OCI-LY3 (cell line): Measurements from ENCODE around the gene SND1.

ENCODE experiments used
- H2AFZ ChIP-seq: fragments of 200-600, 300-600 bp; shearing (Covaris generic); 2 replicates; pipeline ENCODE4 v1.6.0; 2014; ENCODE audit warnings: antibody characterized with exemption, low read depth, low read length
- H3K27ac ChIP-seq: fragments of 200-600, 300-600 bp; sonication (generic); 2 replicates; pipeline ENCODE4 v1.5.1; 2014; ENCODE audit warnings: mild to moderate bottlenecking, low read length, moderate library complexity, mixed read lengths
- H3K27me3 ChIP-seq: fragments of 200-600, 300-600 bp; sonication (generic); 2 replicates; pipeline ENCODE4 v1.6.1; 2014; ENCODE audit warnings: low read depth, low read length, mixed read lengths
- H3K36me3 ChIP-seq: fragments of 200-600, 300-600 bp; sonication (generic); replicated peaks from 2 replicates; pipeline ENCODE3; 2014; ENCODE audit warnings: low read depth, low read length, mixed read lengths
- H3K4me1 ChIP-seq: fragments of 300-600, 200-600 bp; sonication (generic); 2 replicates; pipeline ENCODE4 v1.6.1; 2014; ENCODE audit warnings: low read length, mixed read lengths
- H3K4me2 ChIP-seq: fragments of 200-600, 300-600 bp; sonication (generic); 2 replicates; pipeline ENCODE4 v1.6.1; 2014; ENCODE audit warnings: low read length, mixed read lengths
- H3K4me3 ChIP-seq: fragments of 300-600, 200-600 bp; sonication (generic); 2 replicates; pipeline ENCODE4 v1.5.1; 2014; ENCODE audit warnings: antibody characterized with exemption, mild to moderate bottlenecking, low read length, moderate library complexity
- H3K79me2 ChIP-seq: fragments of 300-600, 200-600 bp; shearing (Covaris generic); 2 replicates; pipeline ENCODE4 v1.6.1; 2014; ENCODE audit warnings: mild to moderate bottlenecking, low read length, mixed read lengths
- H3K9ac ChIP-seq: fragments of 300-600, 200-600 bp; shearing (Covaris generic); 2 replicates; pipeline ENCODE4 v1.6.0; 2014; ENCODE audit warnings: mild to moderate bottlenecking, low read length, moderate library complexity
- H3K9me3 ChIP-seq: fragments of 200-600, 300-600 bp; shearing (Covaris generic); 2 replicates; pipeline ENCODE4 v1.6.1; 2014; ENCODE audit warnings: low read length, mixed read lengths; ENCODE audit not compliant: insufficient read depth
- H4K20me1 ChIP-seq: fragments of 200-600, 300-600 bp; sonication (generic); 2 replicates; pipeline ENCODE4 v1.6.1; 2016; ENCODE audit warnings: low read length, mixed read lengths; ENCODE audit not compliant: insufficient read depth
- CTCF ChIP-seq: fragments of 200-600, 300-600 bp; sonication (generic); IDR thresholded peaks from 2 replicates; pipeline ENCODE4 v1.5.1; 2014; ENCODE audit warnings: antibody characterized with exemption, low read length, low read depth
- EZH2phosphoT487 ChIP-seq: fragments of 200-600 bp; shearing (Covaris generic); IDR thresholded peaks from 2 replicates; pipeline ENCODE4 v1.6.1; 2018; ENCODE audit warnings: antibody characterized with exemption, mixed run types, low read depth

The SND1 gene

DNA sequence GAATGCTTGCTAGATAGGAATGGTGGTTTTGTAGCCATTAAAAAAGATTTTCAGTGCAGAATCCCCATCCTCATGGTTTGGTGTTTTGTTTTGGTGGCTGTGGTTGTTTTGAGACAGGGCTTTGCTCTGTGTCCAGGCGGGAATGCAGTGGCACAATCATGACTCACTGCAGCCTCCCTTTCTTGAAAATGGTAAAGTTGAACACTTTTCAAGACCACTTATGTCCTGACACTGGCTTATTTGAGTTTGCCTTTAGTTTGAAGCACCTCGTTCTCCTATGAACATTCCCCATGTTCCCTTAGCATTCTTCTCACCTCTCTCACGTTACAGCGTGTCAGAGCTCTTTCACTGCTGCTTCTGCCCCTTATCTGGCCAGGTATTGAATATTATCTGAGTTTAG, 239.2 kb downstream of the SND1 start:
- TF ChIP-seq EZH2phosphoT487 (no peak), CTCF (no peak)
- peaks cover 47% of the 10 kb centered on the region for H4K20me1 ChIP-seq
- H2AFZ ChIP-seq, result no peak overlapping the region
- peaks cover 50% of the 10 kb centered on the region for H3K36me3 ChIP-seq
- no peak overlapping the region for H3K9ac ChIP-seq
- no peak overlapping the region for H3K27ac ChIP-seq
- H3K4me2 ChIP-seq, result no peak overlapping the region
- H3K4me3 ChIP-seq, result no peak overlapping the region
- H3K9me3 ChIP-seq, result no peaks in the 10 kb centered on the region
- peaks cover 36% of the 10 kb centered on the region for H3K79me2 ChIP-seq
- H3K27me3 ChIP-seq, result no peaks in the 10 kb centered on the region
- H3K4me1 ChIP-seq, result peaks cover 8% of the 10 kb centered on the region

DNA sequence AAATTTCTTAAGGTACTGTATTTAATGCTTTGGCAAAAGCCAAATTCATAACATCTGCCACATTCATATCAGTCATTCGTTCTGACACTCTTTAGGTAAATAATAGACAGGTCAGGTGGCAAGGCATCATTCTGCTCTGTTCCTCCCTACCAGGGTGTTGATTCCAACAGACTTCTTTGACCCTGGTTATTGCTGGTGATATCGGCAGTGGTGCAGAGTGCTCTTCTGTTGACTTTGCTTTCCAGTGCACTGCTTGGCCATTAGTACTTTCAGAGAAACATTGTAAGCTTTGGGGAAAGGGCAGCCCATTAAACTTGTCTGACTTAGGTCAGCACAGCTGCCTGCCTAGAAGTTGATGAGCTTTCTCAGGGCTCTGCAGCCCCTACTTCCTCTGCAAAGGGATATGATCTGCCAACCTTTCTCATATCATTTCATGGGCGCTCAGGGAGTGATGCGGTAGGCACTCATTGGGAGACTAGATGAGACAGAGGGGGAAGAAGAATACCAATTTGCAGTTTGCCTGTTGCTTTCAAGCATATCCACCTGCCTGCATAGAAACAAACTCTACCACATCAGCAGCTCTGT, 240.0 kb downstream of the SND1 start:
- H3K4me1 ChIP-seq, result peaks cover 9% of the 10 kb centered on the region
- H3K4me2 ChIP-seq, result no peak overlapping the region
- H3K27ac ChIP-seq, result no peak overlapping the region
- H4K20me1 ChIP-seq, result peaks cover 53% of the 10 kb centered on the region
- no peaks in the 10 kb centered on the region for H3K9me3 ChIP-seq
- H3K9ac ChIP-seq, result no peak overlapping the region
- no peaks in the 10 kb centered on the region for H3K27me3 ChIP-seq
- no peak overlapping the region for H3K4me3 ChIP-seq
- peaks cover 56% of the 10 kb centered on the region for H3K36me3 ChIP-seq
- TF ChIP-seq CTCF, result no peak
- no peak for TF ChIP-seq EZH2phosphoT487
- no peak overlapping the region for H2AFZ ChIP-seq
- H3K79me2 ChIP-seq, result peaks cover 41% of the 10 kb centered on the region

DNA sequence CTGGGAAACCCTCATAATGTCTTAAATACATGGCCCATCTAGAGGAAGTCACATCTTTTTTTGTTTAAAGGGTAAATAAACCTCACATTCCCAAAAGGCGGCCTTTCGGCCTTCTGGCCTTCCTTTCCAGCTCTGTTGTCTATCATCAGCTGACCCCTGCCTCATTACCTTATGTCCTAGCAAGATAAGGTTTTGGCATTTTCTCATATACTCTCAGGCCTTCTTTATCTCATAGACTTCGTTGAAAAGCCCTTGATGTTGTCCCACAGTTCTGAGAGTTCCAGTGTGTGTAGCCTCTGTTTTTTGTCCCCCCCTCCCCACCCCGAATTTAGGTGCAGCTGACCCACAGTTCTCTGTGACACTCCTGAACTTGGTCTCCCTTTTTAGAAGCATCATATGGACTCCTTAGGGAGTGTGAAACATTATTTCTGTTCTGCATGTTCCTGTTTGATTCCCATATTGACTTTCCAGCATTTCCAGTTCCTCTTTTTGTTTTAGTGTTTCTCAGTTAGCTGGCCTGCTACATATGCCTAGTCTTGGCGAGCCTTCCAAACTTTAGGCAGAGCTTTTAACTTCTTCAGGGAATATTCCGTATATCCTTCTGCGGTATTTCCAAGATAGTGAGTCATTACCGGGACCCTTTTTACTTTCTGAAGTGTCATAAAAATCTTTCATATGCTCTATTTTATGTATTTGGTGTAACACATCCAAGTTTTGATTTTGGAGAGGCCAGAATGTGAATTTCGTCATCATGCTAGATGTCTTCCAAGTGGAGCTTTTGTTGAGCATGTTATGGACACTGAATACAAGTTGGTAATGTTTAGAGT, 240.7 kb downstream of the SND1 start:
- Histone ChIP-seq H3K9ac (no peak overlapping the region), H3K27ac (no peak overlapping the region), H4K20me1 (peaks cover 59% of the 10 kb centered on the region), H3K4me3 (no peak overlapping the region), H3K4me1 (peaks cover 16% of the 10 kb centered on the region), H3K36me3 (peaks cover 59% of the 10 kb centered on the region), H3K4me2 (no peak overlapping the region), H3K79me2 (peaks cover 43% of the 10 kb centered on the region), H3K9me3 (no peaks in the 10 kb centered on the region), H3K27me3 (no peaks in the 10 kb centered on the region), H2AFZ (no peak overlapping the region)
- TF ChIP-seq EZH2phosphoT487 (no peak), CTCF (no peak)

- H3K4me3 ChIP-seq, result no peak overlapping the region
- H2AFZ ChIP-seq, result no peak overlapping the region
- no peaks in the 10 kb centered on the region for H3K27me3 ChIP-seq
- no peak overlapping the region for H3K4me2 ChIP-seq
- TF ChIP-seq EZH2phosphoT487, result no peak
- no peak for TF ChIP-seq CTCF
- H3K79me2 ChIP-seq, result peaks cover 46% of the 10 kb centered on the region
- no peak overlapping the region for H3K27ac ChIP-seq
- H3K4me1 ChIP-seq, result peaks cover 19% of the 10 kb centered on the region
- H3K9ac ChIP-seq, result no peak overlapping the region
- no peaks in the 10 kb centered on the region for H3K9me3 ChIP-seq
- H4K20me1 ChIP-seq, result peaks cover 60% of the 10 kb centered on the region
- peaks cover 50% of the 10 kb centered on the region for H3K36me3 ChIP-seq
Observed at GRCh38 chr7:127893547-127893946, 241.6 kb downstream of the SND1 start.
